HUDEP-2 (cell line): ENCODE measurements around the gene C1QTNF5.

Experiments used
- DNase-seq, 76 experiments: peaks; one replicate each; lab custom pipeline; 2025; ENCODE audit not compliant: unreplicated experiment in 76 of 76; lab: John Stamatoyannopoulos, UW

Gene C1QTNF5

DNA sequence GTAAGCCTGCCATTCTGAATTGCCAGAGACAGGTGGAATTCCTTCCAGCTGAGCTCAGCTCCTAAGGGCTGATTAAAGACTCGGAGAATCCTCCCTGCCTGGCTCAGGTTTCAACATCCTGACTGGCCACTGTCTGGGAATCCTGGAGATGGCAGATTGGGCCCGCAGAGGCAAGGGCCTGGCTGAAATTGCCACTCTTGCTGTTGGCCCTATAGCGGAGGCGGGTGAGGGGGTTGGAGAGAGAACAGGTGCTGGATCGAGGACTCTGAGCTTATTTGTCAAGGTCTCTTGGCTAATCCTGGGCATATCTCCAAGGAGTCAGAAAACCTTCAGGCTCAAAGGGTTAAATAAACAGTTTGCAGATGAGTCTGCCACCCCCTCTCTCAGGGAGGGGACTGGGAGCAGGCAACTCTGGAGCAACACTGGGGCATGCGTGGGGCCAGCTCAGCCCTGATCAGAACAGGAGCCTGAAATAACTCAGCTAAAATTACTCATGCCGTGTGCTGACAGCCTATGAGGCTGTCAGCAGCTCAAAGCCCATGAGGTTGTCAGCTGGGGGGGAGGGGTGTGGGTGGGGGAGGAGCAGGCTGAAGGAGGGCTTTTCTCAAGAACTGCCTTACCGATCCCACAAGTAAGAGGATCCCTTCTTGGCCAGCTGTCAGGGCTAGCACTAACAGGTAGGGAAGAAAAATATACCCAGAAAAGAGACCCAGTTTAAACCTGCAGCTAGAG, 20.5 kb upstream of the C1QTNF5 start:
- DNase-seq, result no peak

DNA sequence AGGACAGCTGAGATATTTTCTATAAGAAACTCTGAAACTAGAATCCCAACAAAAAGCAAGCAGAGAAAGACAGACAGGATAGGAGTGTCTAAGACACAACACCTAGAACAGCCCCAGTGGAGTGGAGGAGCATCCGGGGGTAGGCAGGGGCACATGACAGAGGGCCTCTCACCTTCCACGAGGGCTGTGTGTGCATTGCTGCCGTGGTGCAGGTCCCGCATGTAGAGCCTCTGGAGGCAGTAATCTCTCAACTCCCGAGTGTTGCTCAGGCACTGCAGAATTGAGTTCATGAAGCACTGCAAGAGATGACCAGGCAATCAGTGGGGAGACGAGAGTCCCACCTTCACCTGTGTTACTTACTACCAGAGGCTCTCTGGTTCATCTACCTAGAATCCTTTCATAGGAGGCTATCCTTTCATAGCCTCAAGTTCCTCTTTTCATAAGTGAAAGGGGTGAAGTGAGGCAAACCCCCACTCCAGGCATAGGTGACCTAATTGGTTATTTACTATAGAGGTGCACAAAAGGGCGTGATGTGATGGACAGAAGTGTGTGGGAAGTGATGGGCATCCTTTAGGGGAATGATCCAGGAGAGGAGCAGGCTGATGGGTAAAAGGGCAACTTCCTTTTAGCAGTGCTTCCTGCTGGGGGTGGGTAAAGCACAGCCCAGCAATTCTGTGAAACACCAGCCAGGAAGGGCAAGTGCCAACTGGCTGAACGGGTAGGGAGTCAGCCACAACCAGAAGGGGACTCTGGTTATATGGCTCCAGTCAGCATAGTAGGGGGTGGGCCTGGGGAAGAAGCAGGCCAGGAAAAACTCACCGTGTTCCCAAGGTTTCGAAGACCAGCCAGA, 18.9 kb upstream of the C1QTNF5 start:
- DNase-seq, result no peak

DNA sequence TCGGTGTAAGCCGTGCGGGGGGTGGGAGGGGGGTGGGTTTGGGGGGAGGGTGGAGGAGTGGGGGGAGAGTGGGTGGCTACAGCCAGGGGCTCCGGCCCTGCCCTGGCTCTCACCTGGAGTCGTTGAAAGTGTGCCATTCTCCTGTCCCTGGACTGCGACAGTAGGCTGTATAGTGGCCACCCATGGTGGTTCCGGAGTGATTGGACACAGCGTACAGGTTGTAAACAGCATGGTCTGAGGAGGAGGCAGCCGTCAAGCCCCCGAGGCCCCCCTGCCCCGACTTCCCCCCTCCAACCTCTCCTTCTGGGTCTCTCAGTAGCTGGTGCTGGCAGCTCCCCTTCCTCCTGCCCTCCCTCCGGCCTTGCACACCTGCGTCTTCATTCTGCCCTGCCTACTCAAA, 16.4 kb upstream of the C1QTNF5 start:
- DNase-seq, result no peak

DNA sequence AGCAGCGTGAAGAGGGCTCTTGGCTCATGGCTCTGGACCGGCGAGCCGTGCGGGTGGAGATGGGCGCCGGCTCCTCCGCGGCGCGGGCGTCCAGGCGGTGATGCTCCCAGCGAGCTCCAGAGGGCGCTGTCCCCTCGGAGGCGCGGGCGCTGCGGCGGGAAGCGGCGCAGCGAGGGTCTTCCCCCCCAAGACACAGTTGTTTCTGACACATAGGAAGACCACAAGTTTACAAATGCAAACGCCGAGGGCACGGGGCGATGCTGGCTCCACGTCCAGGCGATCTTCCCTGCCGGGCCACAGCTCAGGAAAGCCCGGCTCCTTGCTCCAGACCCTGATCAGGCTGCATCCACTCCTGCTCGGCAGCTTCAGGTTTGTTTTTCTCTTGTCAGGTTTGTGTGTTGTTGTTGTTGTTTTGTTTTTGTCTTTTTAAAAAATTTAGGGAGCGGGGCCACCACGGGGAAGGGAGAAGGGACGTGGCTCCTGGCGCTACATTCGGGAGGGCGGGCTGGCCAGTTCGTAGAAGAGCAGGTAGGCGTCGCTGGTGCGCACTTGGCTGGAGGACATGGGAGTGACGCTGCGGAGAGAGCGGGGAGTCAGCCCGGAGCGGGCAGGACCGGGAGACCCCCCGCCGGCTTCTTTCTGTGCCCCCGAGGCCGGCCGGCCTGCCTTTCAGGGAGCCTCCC, 15.8 kb upstream of the C1QTNF5 start:
- DNase-seq, result peak in 62 of 76 experiments; percentile 3 to 79 (median 48)

DNA sequence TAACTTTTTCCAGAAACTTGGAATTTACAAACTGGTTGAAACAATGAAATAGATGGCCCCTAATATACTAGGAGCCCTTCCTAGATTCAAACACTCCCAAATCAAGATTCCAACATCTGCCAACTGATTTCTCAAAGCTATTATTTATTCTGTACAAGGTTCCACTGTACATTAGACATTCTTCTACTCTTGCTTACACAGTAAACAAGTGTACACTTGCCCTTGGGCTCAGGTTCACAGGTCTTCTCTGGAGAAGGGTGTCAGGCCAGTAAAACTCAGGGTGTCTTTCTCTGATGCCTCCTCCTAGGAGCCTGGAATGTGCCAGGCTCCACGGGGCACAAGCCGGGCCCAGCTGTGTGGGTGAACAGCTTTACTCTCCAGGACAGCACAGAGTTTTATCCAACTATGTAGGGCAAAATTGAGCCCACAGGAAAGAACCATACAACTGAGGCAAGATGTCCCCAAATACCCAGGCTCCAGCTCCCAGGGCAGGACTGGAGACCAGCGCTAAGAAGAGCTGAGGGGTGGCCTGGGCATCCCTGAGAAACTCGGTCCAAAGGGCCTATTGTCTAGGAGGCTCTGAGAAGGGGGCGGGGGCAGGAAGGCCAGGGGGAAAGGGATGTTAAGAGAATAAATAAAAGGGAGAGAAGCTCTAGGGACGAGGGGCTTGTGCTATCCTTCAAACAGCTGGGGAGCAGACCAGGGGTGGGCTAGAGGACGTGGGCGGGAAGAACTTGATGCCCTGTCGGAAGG, 14.6 kb upstream of the C1QTNF5 start:
- DNase-seq, result no peak

DNA sequence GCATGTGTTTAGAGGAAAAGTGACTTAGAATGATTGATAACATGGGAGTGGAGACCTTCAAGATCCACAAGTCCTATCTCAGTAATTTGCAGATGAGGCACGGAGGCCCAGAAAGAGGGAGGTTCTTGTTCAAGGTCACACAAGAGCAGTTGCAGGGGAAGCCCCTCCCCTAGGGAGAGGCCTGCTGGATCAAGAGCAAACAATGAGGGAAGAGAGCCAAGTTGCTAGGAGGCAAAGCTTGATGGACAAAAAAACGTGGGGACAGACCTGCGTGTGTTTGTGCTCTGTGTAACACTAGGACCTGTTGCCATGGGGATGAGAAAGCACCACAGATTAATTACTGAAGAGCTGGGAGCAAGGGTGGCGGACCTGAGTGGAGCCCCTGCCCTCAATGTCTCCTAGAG, 12.2 kb upstream of the C1QTNF5 start:
- DNase-seq, result no peak

DNA sequence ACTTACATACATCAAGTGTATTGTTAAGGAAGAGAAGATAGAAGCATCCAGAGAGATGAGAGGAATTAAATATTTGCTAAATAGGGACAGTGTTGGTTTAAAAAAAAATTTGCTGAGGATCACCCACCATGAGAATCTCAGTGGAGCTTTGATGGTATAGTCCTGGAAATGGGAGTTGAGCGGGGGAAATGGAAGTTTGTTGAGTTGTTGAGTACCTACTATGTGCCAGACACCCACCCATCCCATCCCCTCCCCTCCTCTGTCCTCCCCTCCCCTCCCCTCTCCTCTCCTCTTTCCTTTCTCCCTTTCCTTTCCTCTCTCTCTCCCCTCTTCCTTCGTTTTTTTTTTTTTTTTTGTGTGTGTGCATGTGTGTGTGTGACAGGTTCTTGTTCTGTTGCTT, 10.5 kb upstream of the C1QTNF5 start:
- DNase-seq, result no peak

DNA sequence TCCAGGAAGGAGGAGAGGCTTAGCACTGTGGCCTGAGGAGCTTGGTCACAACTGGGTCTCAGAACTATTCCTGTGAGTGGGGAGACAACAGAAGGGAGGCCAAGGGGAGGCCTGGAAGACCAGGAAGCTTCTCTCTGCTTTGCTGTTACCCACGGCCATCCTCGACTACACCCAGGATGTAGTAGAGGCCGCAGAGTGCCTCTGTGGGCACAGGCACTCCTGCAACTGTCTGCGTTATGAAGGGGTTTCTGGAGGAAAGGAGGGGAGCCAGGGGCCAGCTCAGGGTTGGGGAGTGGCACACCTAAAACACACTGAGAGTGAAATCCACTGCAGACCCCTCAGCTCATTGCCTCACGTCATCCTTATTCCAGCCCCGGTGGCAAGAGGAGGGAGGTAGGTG, 9.6 kb upstream of the C1QTNF5 start:
- DNase-seq, result no peak

DNA sequence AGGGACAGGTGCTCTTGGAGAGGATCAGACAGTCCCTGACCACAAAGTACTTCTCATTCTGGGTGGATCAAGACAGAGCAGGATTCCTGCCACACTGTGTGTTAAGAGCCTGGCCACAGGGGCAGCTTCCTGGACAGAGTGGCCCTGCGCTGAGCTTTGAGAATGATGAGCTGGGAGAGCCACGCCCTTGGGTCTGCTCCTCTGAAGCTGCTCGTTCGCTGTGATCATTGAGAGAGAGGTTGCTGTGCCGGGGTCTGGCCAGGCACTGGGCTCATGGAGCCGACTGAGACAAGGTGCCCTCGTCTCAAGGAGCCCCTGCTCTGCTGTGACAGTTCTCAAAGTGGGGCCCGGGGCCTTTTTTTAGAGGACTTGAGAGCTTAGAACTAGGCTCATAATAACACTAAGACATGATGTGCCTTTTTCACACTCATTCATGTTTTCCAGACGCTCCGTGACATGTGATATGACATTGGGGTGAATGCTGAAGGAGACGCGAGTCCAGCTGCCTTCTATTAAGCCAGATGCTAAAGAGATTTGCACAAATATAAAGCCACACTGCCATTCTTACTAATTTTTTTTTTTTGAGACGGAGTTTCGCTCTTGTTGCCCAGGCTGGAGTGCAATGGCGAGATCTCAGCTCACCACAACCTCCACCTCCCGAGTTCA, 7.4 kb upstream of the C1QTNF5 start:
- no peak for DNase-seq

DNA sequence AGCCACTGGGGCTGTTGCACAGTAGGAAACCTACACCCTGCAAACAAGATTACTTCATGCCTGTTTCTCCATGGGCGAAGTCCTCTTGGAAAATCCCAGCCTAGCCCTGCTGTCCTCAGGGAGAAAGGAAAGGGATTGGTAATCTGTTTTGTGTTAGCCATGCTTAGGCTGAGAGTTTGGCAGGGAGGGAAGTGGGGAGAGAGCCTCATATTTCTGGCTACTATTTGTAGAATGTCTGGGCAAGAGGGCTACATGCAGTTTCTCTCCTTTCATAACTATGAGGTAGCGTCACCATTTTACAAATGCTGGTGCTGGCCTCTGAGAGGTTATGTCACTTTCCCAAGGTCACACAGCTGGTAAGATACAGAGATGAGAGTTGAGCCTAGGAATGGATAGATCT, 6.6 kb upstream of the C1QTNF5 start:
- no peak for DNase-seq

DNA sequence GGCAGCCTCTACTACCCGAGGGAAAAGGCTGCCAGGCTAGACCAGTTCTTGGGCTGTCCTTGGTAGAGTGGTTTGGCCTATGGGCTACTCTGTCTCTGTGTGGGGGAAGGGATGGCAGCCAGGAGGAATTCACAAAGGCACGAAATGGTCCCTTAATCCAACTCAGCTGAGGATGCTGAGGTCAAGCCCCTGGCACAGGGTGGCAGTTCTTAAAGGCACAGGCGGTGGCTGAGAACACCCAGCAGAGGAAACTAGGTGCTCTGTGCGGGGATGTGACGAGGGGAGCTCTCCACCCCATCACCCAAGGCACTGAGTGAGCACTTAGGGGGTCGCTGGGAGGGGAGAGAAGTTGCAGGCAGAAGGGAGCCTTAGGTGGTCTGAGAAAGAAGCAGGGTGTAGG, 5.9 kb upstream of the C1QTNF5 start, which contains the start of gene MFRP:
TSS of gene MFRP (minus strand) at position 101 of the 400 bp plus-strand sequence. CDS start 192 bp downstream, outside the sequence.
- no peak for DNase-seq

DNA sequence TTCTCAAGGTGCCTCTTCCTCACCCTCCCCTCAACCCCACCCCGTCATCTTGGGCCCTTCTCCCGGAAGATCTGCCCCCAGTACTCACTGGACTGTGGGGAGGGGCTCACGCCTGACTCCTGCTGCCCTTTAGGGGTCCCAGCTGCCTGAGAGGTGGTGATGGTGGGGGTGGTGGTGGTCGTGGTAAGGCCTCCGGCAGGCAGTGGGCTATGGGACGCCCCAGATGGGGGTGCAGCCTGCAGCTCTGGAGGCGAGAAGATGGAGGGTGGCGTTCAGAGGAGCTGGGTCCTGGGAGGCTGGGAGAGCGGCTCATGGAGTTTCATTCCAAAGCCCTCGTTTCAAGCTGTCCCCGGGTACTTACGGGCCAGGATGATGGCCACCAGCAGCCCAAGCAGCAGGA, 5.0 kb upstream of the C1QTNF5 start:
- no peak for DNase-seq

DNA sequence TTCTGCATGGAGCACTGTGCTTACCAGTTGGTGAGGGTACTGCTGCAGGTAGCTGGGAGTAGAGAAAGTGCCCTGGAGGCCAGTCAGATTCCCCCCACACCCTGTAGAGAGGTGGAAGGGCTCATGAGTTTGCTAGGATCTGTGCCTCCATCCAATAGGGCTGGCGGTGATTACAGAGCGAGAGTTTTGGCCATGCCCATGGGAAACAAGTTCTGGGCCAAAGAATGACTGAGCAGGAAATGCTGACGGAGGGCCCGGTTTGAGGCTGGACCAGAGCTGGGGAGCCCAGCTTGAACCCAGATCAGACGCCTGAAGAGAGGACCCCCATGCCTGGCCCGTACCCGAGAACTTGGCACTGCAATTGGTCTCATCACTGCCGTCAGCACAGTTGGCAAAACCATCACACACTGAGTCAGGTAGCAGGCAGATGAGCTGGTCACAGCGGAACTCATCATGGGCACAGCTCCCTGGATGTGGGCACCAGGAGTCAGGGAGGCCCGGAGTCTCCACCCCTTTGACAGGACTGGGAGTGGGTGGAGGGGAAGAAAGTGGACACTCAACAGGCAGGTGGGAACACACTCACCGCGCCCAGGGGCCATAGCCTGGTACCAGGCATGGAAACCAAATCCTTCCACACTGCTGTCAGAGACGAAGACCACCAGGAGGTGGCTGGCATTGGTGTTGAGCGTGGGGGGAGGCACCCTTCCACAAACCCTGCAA, 3.8 kb upstream of the C1QTNF5 start:
- DNase-seq, result no peak

DNA sequence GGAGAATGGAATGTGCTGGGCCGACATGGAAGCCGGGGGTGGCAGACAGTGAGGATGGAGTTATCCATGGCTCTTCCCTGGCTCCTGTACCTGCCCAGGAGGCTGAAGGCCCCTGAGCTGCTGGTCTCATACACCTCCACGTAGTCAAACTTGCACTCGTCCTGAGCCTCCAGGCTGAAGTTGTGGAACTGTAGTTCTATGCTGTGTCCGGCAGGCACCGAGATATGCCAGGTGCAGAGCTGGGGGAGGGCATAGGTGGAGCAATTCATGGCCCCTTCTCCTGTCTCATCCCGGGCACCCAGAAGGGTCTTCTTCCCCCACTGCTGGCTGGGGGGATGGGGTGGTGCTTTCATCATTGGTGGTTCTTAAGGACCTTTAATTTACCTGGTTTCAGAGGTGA, 3.0 kb upstream of the C1QTNF5 start:
- DNase-seq, result no peak

DNA sequence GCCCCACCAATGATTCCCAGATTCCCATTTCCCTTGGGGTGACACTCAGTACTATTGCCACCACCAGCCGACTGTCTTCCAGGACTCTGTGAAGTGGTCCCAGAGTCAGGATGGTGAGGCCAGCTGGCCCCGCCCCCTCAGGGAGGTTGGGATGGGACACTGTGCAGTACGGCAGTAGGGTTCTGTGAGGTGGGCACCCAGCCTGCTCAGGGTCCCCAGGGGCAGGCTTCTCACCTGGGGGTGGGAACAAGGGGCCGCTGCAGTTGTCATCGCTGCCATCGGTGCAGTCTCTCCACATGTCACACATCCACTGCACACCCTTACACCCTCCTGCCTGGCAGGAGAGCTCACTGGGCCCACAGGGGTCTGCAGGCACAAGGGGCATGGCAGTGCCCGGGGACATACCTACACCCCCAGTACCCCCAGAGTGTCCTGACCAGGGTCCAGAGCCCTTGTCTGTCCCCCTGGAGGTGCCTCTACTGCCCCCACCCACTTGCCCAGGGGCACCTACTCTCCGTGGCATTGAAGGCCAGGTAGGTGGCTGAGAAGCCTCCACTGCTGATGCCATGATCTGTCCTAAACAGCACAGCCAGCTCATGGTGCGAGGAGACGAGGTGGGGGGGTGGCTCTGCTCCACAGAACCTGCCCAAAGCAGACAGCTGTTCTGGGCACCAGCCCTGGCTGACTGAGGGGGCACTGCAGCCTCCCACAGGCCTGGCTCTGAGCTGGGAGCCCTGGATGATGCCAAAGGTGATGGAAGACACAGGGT, 1.9 kb upstream of the C1QTNF5 start:
- DNase-seq, result no peak

DNA sequence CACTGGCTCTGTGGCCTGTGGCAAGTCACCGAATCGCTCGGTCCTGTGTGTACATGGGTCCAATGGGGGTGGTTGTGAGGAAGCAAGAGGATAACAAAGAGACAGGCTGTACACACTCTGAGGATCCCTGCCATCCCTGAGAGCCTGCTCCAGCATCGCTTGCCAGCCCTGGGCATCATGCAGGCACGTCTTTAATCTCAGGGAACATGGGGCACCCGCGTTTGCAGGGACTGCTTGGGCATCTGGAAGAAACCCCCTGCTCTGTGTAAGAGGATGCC, 1.3 kb upstream of the C1QTNF5 start:
- DNase-seq, result peak in 1 of 76 experiments; percentile 2

DNA sequence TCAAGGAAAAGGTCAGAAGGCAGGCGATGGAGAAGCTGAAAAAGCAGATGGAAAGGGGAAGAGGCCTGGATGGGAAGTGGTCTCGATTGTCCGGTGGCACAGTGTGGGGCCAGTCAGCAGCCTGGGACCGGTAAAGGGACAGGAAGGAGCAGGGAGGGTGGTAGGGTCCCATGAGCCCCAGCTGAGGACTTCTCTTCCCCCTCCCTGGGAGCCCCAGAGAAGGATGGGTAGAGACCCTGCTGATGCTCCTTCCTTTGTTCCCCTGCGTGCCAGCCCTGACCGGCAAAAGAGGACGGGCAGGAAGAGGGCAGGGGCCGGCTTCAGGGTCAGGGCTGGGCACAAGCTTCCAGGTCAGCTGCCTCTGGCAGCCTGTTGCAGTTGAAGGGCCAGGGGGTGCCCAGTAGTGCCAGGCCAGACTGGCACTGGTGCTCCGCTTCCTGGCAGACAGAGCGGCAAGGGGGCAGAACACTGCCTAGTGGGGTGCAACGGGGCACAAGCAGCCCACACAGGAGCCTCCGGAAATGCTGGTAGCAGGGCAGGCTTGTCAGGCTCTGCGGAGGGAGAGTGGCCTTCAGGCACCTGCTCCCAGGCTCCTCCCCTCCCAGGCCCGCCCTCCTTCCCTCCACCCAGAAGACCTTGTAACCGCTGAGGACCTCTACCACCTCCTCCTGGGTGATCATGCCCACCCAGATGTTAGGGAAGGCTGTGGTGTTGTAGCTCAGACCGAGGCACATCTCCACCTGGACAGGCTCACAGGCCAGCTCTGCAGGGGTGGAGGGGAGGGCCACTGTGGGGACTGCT, 739 bp upstream of the C1QTNF5 start:
- no peak for DNase-seq
